Fibroblast of lung (primary cell): ENCODE results near the gene XPO5. TPM values are rescaled to one million over a fixed set of nuclear protein-coding genes. Genes with fewer than 3 reads are reported as not detected.

Source experiments
- DNase-seq, 2 donors: peaks; one replicate each; pipeline versions ENCODE4 v3.0.0 to v3.0.0-alpha.2; 2010; ENCODE audit warnings: low read depth in 2 of 2
- H2AFZ ChIP-seq: 2 replicates; pipeline ENCODE4 v1.5.1; 2012; ENCODE audit warnings: low read length, control low read depth, inconsistent platforms
- H3K27ac ChIP-seq: 2 replicates; pipeline ENCODE4 v1.5.1; 2011; ENCODE audit warnings: low read length, control low read depth; ENCODE audit not compliant: insufficient read depth
- H3K27me3 ChIP-seq: 2 replicates; pipeline ENCODE4 v1.5.1; 2011; ENCODE audit warnings: mild to moderate bottlenecking, low read length; ENCODE audit not compliant: control insufficient read depth, insufficient read depth
- H3K36me3 ChIP-seq: 2 replicates; pipeline ENCODE4 v1.5.1; 2011; ENCODE audit warnings: low read length; ENCODE audit not compliant: control insufficient read depth, insufficient read depth
- H3K4me1 ChIP-seq: 2 replicates; pipeline ENCODE4 v1.5.1; 2011; ENCODE audit warnings: low read length; ENCODE audit not compliant: control insufficient read depth, insufficient read depth; ENCODE audit errors: extremely low read depth
- H3K4me2 ChIP-seq: 2 replicates; pipeline ENCODE4 v1.5.1; 2011; ENCODE audit warnings: low read length, control low read depth; ENCODE audit not compliant: insufficient read depth; ENCODE audit errors: extremely low read depth
- H3K4me3 ChIP-seq, 4 experiments: fragments of 200-600 bp in 1 of 4; sonication (generic) in 1 of 4; replicated peaks in 1 of 4; 2 replicates each; pipeline ENCODE4 v1.5.1; 2011 to 2016; ENCODE audit warnings: low read length in 4 of 4, low read depth in 3 of 4, mild to moderate bottlenecking in 3 of 4, control low read depth in 2 of 4, inconsistent platforms in 1 of 4, mixed read lengths in 1 of 4; ENCODE audit not compliant: insufficient read depth in 1 of 4; ENCODE audit errors: control extremely low read depth in 1 of 4
- H3K79me2 ChIP-seq: 2 replicates; pipeline ENCODE4 v1.5.1; 2012; ENCODE audit warnings: mild to moderate bottlenecking, low read length, inconsistent platforms; ENCODE audit not compliant: control insufficient read depth, insufficient read depth
- H3K9ac ChIP-seq: 2 replicates; pipeline ENCODE4 v1.5.1; 2011; ENCODE audit warnings: mild to moderate bottlenecking, low read length, control low read depth; ENCODE audit not compliant: insufficient read depth
- H3K9me3 ChIP-seq: 2 replicates; pipeline ENCODE4 v1.5.1; 2012; ENCODE audit warnings: low read depth, low read length; ENCODE audit not compliant: control insufficient read depth, insufficient read depth
- H4K20me1 ChIP-seq: 2 replicates; pipeline ENCODE4 v1.5.1; 2011; ENCODE audit warnings: low read length; ENCODE audit not compliant: control insufficient read depth, insufficient read depth; ENCODE audit errors: extremely low read depth
- EZH2 ChIP-seq: IDR thresholded peaks from 2 replicates; pipeline ENCODE4 v1.5.1; 2012; ENCODE audit warnings: low read length, control low read depth, mild to moderate bottlenecking; ENCODE audit errors: missing control alignments
- polyA plus RNA-seq, 2 donors: library from polyadenylated mRNA; depleted of rRNA in 1 of 2; stranded (reverse) in 1 of 2; unstranded in 1 of 2; fragments of >200 nt; gene quantifications; 2 replicates each; pipeline ENCODE4 v1.2.1, GENCODE V29; 2011 to 2012; ENCODE audit warnings: missing spikeins in 1 of 2
- total RNA-seq: library from RNA; depleted of rRNA; stranded (reverse); fragments of >200 nt; gene quantifications from 2 replicates; pipeline ENCODE4 v1.2.1, GENCODE V29; 2014
- TF ChIP-seq, protein P1 (sequence below), 2 donors: IDR thresholded peaks in 1 of 2; conservative IDR thresholded peaks in 1 of 2; 1 replicate in 1 of 2; 2 replicates in 1 of 2; pipeline ENCODE4 v1.5.1; 2011 to 2012; ENCODE audit warnings: low read length in 2 of 2, control low read depth in 1 of 2, inconsistent platforms in 1 of 2, low read depth in 1 of 2, mild to moderate bottlenecking in 1 of 2

XPO5 gene
- total and polyA plus RNA-seq, 2 donors (not counting 1 experiment from before 2014, with no cell fraction given): 20.5 to 21.7 TPM

DNA sequence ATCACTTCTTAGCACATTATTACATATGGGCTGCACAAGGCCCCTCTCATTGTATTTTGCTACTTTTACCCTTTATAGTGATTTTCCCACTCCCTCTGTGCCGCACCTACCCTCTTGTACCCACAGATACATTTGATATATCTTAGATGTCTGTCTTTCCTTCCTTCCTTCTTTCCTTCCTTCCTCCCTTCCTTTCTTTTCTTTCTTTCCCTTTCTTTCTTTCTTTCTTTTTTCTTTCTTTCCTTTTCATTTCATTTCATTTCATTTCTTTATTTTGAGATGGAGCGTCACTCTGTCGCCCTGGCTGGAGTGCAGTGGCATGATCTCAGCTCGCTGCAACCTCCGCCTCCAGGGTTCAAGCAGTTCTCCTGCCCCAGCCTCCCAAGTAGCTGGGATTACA is 12.4 kb upstream of the XPO5 start:
- Histone ChIP-seq H3K79me2 (peaks cover 6% of the 10 kb centered on the region), H3K9ac (no peak overlapping the region), H3K4me2 (no peak overlapping the region), H4K20me1 (no peaks in the 10 kb centered on the region), H3K4me3 (no peak overlapping the region), H3K36me3 (peaks cover 10% of the 10 kb centered on the region), H3K9me3 (no peaks in the 10 kb centered on the region), H3K4me1 (no peaks in the 10 kb centered on the region), H3K27me3 (no peaks in the 10 kb centered on the region), H3K27ac (no peak overlapping the region), H2AFZ (no peak overlapping the region)
- DNase-seq: no peak
- no peak for TF ChIP-seq EZH2
- TF ChIP-seq, protein P1, sequence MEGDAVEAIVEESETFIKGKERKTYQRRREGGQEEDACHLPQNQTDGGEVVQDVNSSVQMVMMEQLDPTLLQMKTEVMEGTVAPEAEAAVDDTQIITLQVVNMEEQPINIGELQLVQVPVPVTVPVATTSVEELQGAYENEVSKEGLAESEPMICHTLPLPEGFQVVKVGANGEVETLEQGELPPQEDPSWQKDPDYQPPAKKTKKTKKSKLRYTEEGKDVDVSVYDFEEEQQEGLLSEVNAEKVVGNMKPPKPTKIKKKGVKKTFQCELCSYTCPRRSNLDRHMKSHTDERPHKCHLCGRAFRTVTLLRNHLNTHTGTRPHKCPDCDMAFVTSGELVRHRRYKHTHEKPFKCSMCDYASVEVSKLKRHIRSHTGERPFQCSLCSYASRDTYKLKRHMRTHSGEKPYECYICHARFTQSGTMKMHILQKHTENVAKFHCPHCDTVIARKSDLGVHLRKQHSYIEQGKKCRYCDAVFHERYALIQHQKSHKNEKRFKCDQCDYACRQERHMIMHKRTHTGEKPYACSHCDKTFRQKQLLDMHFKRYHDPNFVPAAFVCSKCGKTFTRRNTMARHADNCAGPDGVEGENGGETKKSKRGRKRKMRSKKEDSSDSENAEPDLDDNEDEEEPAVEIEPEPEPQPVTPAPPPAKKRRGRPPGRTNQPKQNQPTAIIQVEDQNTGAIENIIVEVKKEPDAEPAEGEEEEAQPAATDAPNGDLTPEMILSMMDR (conservative IDR thresholded peaks at IDR 0.05 in 1 of 2, IDR thresholded peaks at IDR 0.05 in 1 of 2; ENCODE audit: low read depth in 1 of 2, low read length in 2 of 2): no peak

DNA sequence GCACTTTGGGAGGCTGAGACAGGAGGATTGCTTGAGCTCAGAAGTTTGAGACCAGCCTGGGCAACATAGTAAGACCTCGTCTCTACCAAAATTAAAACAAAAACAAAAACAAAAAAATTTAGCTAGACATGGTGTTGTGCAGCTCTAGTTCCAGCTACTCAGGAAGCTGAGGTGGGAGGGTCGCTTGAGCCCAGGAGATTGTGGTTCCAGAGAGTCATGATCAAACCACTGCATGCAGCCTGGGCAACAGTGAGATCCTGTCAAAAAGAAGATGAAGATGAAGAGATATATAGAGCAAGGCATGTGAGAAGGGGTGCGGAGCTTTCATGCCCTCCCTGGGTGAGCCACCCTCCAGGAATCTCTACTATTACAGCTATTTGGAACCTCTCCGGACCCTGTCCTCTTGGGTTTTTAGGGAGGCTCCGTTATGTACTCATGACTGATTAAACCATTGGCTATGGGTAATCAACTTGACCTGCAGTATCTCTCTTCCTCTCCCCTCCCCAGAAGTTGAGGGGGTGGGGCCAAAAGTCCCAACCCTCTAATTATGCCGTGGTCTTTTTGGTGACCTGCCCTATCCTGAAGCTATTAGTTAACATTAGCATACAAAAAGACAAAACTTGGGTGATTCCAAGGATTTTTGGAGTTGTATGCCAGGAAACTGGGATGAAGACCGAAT is 9.2 kb upstream of the XPO5 start:
- Histone ChIP-seq H3K27me3 (no peaks in the 10 kb centered on the region), H3K4me3 (no peak overlapping the region), H3K4me2 (no peak overlapping the region), H3K9ac (no peak overlapping the region), H3K27ac (no peak overlapping the region), H2AFZ (no peak overlapping the region), H3K79me2 (peaks cover 13% of the 10 kb centered on the region), H3K36me3 (peaks cover 10% of the 10 kb centered on the region), H3K4me1 (no peaks in the 10 kb centered on the region), H4K20me1 (no peaks in the 10 kb centered on the region), H3K9me3 (no peaks in the 10 kb centered on the region)
- TF ChIP-seq, protein P1 (conservative IDR thresholded peaks at IDR 0.05 in 1 of 2, IDR thresholded peaks at IDR 0.05 in 1 of 2; ENCODE audit: low read depth in 1 of 2, low read length in 2 of 2): no peak
- no peak for TF ChIP-seq EZH2
- DNase-seq: peak in 1 of 2 donors; percentile 59

DNA sequence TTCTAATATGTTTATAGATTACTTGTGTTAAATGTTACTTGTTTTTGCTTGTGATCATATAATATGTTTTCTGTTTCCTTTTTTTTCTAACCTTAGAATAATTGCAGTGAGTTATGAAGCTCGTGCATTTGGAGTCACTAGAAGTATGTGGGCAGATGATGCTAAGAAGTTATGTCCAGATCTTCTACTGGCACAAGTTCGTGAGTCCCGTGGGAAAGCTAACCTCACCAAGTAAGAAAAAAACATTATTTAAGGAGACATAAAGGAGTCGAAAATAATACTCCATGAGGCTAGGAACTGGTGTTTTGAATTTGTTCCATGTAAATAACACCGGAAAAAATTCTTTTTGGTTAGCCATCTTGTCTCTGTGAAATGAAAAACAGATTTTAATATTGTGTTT is 7.1 kb upstream of the XPO5 start:
- TF ChIP-seq, protein P1 (conservative IDR thresholded peaks at IDR 0.05 in 1 of 2, IDR thresholded peaks at IDR 0.05 in 1 of 2; ENCODE audit: low read depth in 1 of 2, low read length in 2 of 2): no peak
- no peak for TF ChIP-seq EZH2
- H3K27ac ChIP-seq: no peak overlapping the region
- DNase-seq: no peak
- no peaks in the 10 kb centered on the region for H3K4me1 ChIP-seq
- H3K9ac ChIP-seq: no peak overlapping the region
- no peaks in the 10 kb centered on the region for H4K20me1 ChIP-seq
- no peak overlapping the region for H3K4me3 ChIP-seq
- peaks cover 10% of the 10 kb centered on the region for H3K36me3 ChIP-seq
- no peaks in the 10 kb centered on the region for H3K9me3 ChIP-seq
- H2AFZ ChIP-seq: no peak overlapping the region
- no peak overlapping the region for H3K4me2 ChIP-seq
- no peaks in the 10 kb centered on the region for H3K27me3 ChIP-seq
- peaks cover 31% of the 10 kb centered on the region for H3K79me2 ChIP-seq
